ENCODE measurements around the gene DYNC1I1.

The DYNC1I1 gene

DNA sequence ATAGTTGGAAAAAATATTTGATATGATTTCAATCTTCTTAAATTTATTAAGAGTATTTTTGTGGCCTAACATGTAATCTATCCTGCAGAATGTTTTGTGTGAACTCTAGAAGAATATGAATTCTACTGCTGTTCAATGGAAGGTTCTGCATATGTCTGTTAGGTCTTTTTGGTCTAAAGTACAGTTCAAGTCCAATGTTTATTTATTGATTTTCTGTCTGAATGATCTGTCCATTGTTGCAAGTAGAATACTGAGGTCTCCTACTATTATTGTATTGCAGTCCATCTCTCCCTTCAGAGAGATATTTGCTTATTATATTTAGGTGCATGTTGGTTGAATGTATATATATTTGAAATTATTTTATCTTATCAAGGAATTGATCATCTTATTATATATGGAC, 18.9 kb upstream of the DYNC1I1 start:
- Histone ChIP-seq H3K4me3 (IDR thresholded peaks at IDR 0.05; ENCODE audit: insufficient read depth, low read depth, low read length) (no peak overlapping the region), H2AFZ (ENCODE audit: low read depth) (no peak overlapping the region), H3K27ac (no peak overlapping the region), H3K4me2 (no peak overlapping the region), H4K20me1 (ENCODE audit: insufficient read depth) (no peaks in the 10 kb centered on the region), H3K27me3 (ENCODE audit: insufficient read depth, low read depth) (no peaks in the 10 kb centered on the region), H3K9ac (no peak overlapping the region), H3K4me1 (ENCODE audit: low read depth, poor library complexity, severe bottlenecking) (no peaks in the 10 kb centered on the region), H3K79me2 (ENCODE audit: insufficient read depth, low read depth) (no peaks in the 10 kb centered on the region), H3K36me3 (ENCODE audit: insufficient read depth) (no peaks in the 10 kb centered on the region)
- TF ChIP-seq, protein P1, sequence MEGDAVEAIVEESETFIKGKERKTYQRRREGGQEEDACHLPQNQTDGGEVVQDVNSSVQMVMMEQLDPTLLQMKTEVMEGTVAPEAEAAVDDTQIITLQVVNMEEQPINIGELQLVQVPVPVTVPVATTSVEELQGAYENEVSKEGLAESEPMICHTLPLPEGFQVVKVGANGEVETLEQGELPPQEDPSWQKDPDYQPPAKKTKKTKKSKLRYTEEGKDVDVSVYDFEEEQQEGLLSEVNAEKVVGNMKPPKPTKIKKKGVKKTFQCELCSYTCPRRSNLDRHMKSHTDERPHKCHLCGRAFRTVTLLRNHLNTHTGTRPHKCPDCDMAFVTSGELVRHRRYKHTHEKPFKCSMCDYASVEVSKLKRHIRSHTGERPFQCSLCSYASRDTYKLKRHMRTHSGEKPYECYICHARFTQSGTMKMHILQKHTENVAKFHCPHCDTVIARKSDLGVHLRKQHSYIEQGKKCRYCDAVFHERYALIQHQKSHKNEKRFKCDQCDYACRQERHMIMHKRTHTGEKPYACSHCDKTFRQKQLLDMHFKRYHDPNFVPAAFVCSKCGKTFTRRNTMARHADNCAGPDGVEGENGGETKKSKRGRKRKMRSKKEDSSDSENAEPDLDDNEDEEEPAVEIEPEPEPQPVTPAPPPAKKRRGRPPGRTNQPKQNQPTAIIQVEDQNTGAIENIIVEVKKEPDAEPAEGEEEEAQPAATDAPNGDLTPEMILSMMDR (conservative IDR thresholded peaks at IDR 0.05; ENCODE audit: low read depth, low read length): no peak

DNA sequence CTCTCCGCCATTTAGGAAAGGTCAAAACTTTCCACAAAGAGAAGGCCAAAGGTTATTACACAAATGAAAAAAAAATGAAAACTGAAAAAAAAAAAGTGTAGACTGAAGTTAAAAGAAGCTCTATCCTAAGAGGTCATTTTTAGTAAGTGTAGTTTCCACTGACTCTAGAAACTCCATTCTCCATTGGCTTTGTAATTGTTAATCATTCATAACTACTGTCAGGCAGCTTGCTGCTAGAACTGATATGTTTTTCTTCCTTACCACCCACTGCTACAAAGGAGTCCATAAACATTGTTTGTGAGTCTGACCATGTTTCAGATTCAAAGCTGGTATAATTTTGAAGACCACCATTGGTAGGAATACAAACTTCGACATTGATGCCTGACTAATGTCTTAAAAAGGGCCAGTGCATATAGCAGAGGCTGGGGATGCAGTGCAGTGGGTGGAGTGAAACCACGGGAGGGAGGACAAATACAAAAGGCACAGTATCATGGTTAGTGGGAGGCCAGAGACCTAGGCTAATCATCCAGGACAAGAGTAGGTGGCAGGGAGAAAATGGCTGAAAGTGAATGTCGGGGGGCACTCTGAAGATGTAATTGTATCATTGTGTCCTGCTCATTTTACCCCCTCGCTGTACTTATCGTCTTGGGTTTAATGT, 16.9 kb upstream of the DYNC1I1 start:
- no peak overlapping the region for H3K9ac ChIP-seq
- H3K27ac ChIP-seq: no peak overlapping the region
- no peaks in the 10 kb centered on the region for H3K4me1 ChIP-seq (ENCODE audit: low read depth, poor library complexity, severe bottlenecking)
- no peaks in the 10 kb centered on the region for H3K36me3 ChIP-seq (ENCODE audit: insufficient read depth)
- no peaks in the 10 kb centered on the region for H3K27me3 ChIP-seq (ENCODE audit: insufficient read depth, low read depth)
- H2AFZ ChIP-seq (ENCODE audit: low read depth): no peak overlapping the region
- no peaks in the 10 kb centered on the region for H4K20me1 ChIP-seq (ENCODE audit: insufficient read depth)
- TF ChIP-seq, protein P1 (conservative IDR thresholded peaks at IDR 0.05; ENCODE audit: low read depth, low read length): no peak
- no peak overlapping the region for H3K4me3 ChIP-seq (IDR thresholded peaks at IDR 0.05; ENCODE audit: insufficient read depth, low read depth, low read length)
- H3K4me2 ChIP-seq: no peak overlapping the region
- H3K79me2 ChIP-seq (ENCODE audit: insufficient read depth, low read depth): no peaks in the 10 kb centered on the region

DNA sequence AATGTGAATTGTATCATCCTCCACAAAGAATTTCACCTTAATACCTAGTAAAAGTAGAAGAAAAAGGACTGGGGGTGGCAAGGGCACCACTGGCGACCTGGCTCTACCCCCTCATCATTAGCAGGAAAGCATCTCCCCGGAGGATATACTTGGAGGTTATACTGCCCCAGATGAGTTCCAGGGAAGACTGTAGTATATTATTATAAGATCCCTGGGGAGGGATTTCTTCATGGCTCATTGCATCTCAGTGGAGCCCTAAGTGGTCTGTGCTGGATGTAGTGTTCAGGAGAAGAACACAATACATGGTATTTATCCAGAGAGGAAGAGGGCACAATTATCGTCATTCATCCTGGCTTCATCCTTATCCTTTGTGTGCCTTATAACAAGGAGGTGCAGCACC, 14.2 kb upstream of the DYNC1I1 start:
- H3K9ac ChIP-seq: no peak overlapping the region
- H3K36me3 ChIP-seq (ENCODE audit: insufficient read depth): no peaks in the 10 kb centered on the region
- no peak overlapping the region for H3K27ac ChIP-seq
- TF ChIP-seq, protein P1 (conservative IDR thresholded peaks at IDR 0.05; ENCODE audit: low read depth, low read length): no peak
- H3K4me1 ChIP-seq (ENCODE audit: low read depth, poor library complexity, severe bottlenecking): no peaks in the 10 kb centered on the region
- no peak overlapping the region for H3K4me2 ChIP-seq
- no peak overlapping the region for H2AFZ ChIP-seq (ENCODE audit: low read depth)
- H3K27me3 ChIP-seq (ENCODE audit: insufficient read depth, low read depth): no peaks in the 10 kb centered on the region
- H4K20me1 ChIP-seq (ENCODE audit: insufficient read depth): no peaks in the 10 kb centered on the region
- no peaks in the 10 kb centered on the region for H3K79me2 ChIP-seq (ENCODE audit: insufficient read depth, low read depth)
- no peak overlapping the region for H3K4me3 ChIP-seq (IDR thresholded peaks at IDR 0.05; ENCODE audit: insufficient read depth, low read depth, low read length)

DNA sequence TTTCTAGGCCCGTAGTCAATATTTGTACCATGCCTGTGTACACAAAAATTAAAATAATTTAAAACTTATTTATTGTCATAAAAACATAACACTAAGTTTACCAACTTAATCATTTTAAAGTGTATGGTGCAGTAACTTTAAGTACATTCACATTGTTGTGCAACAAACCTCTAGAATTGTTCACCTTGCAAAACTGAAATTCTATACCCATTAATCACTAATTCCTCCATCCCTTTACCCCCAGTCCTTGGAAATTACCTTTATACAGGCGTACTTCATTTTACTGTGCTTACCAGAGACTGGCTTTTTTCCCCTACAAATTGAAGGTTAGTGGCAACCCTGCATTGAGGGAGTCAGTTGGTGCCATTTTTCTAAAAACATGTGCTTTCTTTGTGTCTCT, 6.3 kb upstream of the DYNC1I1 start:
- H3K27me3 ChIP-seq (ENCODE audit: insufficient read depth, low read depth): no peaks in the 10 kb centered on the region
- no peak overlapping the region for H3K4me3 ChIP-seq (IDR thresholded peaks at IDR 0.05; ENCODE audit: insufficient read depth, low read depth, low read length)
- no peak overlapping the region for H3K4me2 ChIP-seq
- no peaks in the 10 kb centered on the region for H3K4me1 ChIP-seq (ENCODE audit: low read depth, poor library complexity, severe bottlenecking)
- H4K20me1 ChIP-seq (ENCODE audit: insufficient read depth): no peaks in the 10 kb centered on the region
- no peak overlapping the region for H3K27ac ChIP-seq
- H3K79me2 ChIP-seq (ENCODE audit: insufficient read depth, low read depth): no peaks in the 10 kb centered on the region
- no peaks in the 10 kb centered on the region for H3K36me3 ChIP-seq (ENCODE audit: insufficient read depth)
- no peak overlapping the region for H2AFZ ChIP-seq (ENCODE audit: low read depth)
- H3K9ac ChIP-seq: no peak overlapping the region
- TF ChIP-seq, protein P1 (conservative IDR thresholded peaks at IDR 0.05; ENCODE audit: low read depth, low read length): no peak

Measured in KMS-11 (cell line).